Effector CD4-positive, alpha-beta T cell (primary cell): ENCODE results near the gene CDCA5.
A peak's percentile ranks its signal among the peaks of the same experiment; 100 is the strongest.

Experiments used
- DNase-seq: peaks from one replicate; pipeline ENCODE4 v3.0.0-alpha.2; 2020

CDCA5 gene

GRCh38 chr11:65040847-65041622 lies 42.8 kb downstream of the CDCA5 start, which contains the start of gene SAC3D1:
Gene SAC3D1 (plus strand): TSS chr11:65041210. CDS start chr11:65041293, 83 bp downstream.
- DNase-seq: peak; percentile 74

GRCh38 chr11:65040520-65040846 lies 43.4 kb downstream of the CDCA5 start:
- no peak for DNase-seq

GRCh38 chr11:65036931-65037330 lies 46.9 kb downstream of the CDCA5 start:
- no peak for DNase-seq

GRCh38 chr11:65035579-65035978 lies 48.3 kb downstream of the CDCA5 start:
- DNase-seq: no peak

- DNase-seq: no peak
These were observed 49.4 kb downstream of the CDCA5 start for GRCh38 chr11:65034423-65034822.

- DNase-seq: no peak
These were observed 51.6 kb downstream of the CDCA5 start for GRCh38 chr11:65032216-65032615.
